ENCODE data around the gene SERPINB7.

DNA sequence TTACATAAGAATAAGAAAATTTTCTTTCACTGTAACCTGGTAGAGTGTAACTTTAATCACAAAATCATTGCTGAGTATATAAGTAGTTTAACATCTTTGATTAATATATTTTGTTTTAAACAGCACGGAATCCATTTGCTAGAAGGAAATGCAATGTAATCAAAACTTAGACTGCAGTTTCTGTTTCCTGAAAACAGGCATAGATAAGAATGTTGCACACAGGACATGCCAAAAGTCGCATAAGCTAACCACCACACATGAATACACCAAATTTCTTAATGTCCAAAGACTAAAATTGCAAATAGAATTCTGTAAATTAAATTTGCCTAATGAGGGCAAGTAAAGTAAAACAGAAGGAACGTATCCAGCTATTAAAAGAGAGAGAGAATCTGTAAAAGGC is 61.2 kb downstream of the SERPINB7 start:
- TF ChIP-seq, protein P1, sequence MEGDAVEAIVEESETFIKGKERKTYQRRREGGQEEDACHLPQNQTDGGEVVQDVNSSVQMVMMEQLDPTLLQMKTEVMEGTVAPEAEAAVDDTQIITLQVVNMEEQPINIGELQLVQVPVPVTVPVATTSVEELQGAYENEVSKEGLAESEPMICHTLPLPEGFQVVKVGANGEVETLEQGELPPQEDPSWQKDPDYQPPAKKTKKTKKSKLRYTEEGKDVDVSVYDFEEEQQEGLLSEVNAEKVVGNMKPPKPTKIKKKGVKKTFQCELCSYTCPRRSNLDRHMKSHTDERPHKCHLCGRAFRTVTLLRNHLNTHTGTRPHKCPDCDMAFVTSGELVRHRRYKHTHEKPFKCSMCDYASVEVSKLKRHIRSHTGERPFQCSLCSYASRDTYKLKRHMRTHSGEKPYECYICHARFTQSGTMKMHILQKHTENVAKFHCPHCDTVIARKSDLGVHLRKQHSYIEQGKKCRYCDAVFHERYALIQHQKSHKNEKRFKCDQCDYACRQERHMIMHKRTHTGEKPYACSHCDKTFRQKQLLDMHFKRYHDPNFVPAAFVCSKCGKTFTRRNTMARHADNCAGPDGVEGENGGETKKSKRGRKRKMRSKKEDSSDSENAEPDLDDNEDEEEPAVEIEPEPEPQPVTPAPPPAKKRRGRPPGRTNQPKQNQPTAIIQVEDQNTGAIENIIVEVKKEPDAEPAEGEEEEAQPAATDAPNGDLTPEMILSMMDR (IDR thresholded peaks at IDR 0.05; ENCODE audit: insufficient read depth, low read length, poor library complexity, severe bottlenecking), result no peak
- no peak for TF ChIP-seq EZH2phosphoT487 (conservative IDR thresholded peaks at IDR 0.05; ENCODE audit: low read length)
